ENCODE data around the gene EFL1.
"Not testable (repeated sequence)": the region's sequence is repeated elsewhere in the genome, so short reads cannot be mapped to it uniquely, and the experiment has no call there.

The EFL1 gene

DNA sequence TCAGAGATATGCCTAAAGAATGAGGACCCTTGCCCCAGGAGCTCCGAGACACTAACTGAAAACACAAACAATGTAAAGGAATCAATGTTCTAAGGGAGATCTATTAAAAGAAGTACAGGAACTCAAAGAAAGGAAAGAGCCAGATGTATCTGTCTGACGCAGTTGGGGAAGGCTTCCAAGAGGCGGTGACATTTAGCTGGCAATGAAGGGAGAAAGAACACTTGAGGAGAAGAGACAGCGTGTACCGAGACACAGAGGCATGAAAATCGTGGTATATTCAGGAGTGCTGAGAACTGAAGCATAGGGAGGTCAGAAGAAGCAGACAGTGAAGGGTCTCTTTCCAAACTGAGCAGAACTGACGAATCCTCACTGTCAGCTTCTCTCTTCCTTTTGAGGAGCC is 66.7 kb downstream of the EFL1 start:
- not testable (repeated sequence) for DNase-seq

DNA sequence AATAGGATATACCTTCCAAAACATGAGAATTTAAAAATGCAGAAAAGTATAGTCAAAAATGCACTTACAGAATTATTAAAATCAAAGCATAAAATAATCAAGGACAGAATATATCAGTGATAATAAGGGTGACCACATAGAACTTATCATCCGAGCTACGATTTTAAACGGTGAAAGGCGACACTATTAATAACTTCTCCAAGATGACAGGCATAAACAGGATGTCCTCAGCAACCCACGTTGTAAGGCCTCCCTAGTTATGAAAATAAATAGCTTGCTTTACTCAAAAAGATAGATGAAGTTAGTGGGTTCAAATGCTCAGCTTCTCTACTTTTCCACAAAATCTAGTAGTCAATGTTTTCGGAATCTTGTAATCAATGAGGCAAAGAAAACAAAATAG is 68.0 kb downstream of the EFL1 start:
- not testable (repeated sequence) for DNase-seq

DNA sequence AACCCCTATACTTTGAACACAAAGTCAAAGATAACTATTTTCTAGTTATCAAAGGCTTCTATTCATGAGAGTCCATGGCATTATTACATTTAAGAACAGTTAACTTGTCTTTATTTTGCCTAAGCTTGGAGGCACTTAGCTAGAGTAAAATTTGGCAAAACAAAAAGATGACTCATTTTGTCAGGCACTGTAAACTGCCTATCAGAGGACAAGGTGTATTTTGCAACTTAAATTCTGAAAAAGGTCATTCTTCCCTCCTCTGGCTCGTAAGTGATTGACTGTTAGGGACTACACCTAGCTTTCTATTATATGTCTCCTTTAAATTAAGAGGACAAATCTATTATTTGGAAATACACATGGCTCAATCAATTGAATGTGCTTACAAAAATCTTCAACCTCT is 69.1 kb downstream of the EFL1 start:
- DNase-seq = not testable (repeated sequence)

DNA sequence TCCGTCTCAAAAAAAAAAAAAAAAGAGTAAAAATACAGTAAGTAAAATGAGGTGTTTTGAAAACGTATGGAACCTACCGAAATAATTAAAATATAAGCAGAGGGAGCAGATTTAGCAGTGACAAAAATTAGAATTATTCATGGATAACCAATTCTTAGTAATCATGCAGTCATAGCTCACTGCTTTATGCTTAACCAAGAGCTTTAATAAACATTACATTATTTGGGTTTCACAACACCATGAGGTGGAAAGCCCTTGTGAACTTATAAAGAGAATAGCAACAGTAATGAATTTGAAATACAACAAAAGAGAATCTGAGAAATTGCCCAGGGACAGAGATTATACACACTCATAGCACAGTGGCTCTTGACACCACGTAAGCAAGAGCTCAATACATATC is 70.1 kb downstream of the EFL1 start:
- DNase-seq = not testable (repeated sequence)

DNA sequence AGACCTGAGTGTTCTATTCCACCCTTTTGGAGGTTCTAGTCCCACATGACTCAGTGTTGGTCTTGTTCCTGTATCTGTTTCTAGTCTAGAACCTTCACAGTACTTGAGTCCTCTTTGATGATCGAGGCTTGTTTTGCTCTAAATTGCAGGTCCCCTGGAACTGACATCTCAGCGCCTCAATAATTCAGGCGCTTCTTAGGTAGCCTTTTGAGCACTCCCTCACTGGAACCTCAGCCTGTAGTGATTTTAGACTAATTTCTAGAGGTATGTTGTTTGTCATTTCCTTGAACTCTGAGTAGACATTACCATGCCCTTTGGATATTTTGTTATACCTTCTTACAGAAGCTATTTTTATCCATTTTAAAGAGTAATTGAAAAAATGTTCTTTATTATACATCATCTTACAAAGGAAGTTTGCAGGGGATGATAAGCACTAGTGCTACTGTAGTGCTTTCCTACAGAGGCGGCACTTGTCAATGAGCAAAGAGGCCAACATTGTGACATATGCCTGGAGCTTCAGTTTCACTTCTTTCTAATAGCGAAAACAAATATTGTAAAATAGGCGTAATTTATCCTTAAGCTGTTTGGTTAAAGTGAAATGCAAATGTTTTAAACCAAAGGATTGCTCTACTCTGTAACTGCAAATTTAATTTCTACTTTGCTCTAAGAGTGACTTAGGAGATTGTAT is 75.7 kb downstream of the EFL1 start:
- DNase-seq = no peak

DNA sequence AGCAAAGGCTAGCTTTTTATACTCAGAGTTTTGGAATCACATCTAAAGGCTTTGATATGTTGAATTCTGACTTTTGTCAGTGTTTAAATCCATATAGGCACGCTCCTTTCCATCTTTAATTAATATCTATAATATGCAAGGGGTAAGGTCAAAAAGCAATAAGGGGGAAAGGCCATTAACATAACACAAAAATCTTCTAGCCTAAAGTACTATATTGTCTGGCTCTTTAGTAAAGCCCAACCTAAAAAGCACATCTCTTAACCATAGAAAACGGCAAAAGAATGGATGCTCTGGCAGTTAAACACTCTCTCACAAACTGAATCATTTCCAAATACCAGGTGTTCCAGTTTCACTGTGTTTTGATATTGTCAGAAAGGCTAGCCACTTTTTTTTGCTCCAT is 76.4 kb downstream of the EFL1 start:
- no peak for DNase-seq

DNA sequence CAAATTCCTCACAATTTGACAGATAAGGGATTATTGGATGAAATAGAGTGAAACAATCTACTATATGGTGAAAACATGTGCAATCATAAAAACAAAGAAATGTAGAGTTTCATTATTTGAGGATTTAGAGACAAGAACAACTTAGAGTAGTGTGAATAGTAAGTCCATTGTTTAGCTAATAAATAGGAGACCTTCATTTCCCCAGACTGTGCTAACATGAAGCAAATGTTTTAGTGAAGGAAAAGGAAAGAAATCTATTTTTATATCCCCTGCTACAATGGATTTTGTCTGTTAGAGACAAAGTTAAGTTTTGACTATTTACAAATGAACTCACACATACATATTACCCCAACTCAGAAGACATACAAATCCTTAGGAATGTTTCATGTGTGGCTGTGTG is 77.8 kb downstream of the EFL1 start:
- DNase-seq = no peak

DNA sequence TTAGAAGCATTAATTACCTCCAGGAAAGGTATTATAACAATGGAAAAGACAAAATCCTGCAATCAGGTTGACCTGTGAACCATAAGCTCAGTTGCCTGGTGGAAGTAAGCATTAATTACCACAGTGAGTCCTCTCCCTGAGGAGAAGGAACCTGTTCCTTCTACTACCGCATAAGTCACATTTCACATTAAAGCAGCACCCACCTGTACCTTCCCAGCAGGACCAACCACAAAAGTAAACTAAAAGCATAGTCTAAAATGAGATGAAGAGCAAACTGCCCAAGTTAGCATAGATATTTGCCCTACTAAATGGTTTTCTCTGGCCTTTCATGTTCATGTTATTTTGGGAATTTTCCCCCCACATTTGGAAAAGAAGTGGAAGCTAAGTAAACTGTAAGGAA is 78.2 kb downstream of the EFL1 start:
- no peak for DNase-seq

DNA sequence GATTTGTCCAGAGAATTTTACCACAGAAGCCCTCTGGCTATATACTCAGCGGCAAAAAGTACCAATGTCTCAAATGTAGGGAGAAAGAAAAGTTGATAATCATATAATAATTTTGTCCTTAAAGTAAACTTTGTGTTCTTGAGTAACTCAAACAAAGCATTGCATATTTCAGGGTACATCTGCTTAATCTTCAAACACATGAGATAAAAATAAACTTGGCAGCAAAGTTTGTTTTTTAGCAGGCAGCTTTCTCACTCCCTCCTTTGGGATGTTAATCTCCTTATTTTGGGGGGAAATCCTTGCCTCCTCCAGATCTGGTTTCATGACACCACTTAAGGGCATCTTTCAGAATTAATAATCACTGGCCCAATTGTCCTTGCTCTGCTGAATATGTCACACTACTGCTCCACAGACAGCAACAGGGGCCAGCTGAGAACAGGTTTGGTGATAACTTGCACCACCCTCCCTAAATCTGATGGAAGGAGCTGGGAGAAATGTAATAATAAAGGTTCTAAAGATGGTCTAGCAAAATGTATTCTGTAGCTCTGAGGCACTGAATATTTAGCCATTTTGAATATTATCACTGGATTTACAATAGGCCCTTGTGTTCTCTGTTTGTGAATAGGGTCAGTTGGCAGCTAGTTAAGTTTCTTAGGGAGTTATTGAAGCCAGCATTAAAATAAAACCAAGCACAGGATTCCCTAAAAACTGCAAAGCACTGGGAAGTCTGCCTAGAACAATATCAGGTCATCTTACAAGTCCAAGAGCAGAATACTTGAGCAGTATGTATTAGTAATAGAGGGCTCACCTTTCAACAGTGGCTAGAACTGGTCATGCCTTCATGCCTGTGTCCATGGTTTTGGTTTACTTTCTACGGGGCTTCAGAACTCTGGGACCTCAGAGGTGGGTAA is 79.2 kb downstream of the EFL1 start:
- DNase-seq = no peak

DNA sequence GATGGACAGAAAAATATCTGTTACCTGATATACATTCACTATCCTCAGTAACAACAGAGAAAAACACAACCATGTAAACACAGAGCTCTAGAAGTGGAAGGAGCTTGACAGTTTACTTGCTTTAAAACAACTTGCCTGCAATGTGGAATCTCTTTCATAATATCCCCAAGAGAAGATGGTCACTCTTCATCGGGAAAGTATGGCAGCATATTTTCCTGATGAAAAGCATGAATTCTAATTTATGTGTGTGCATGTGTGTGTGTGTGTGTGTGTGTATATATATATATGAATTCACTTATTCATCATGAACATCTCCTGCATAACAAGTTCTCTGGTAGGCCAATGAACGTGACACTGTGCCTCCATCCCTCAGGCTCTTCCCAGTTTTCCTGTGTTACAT is 81.2 kb downstream of the EFL1 start:
- DNase-seq = no peak

DNA sequence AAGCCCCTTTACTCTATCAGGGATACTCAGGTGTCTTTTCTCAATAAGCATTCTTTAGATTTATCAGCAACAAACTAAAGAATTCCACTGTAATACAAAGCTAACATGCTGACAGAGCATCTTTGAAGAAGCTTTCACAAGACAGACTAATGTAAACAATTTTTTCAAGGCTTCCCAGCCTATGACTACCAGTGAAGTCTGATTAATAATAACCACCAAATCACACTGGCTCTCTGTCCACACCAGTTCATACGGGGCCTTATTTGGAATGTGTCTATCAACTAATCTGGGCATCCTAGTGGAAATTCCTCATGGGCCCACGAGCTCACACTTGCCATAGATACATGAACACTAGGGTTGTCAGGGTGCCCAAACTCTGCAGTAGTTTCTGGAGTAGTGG is 84.5 kb downstream of the EFL1 start:
- DNase-seq = no peak

DNA sequence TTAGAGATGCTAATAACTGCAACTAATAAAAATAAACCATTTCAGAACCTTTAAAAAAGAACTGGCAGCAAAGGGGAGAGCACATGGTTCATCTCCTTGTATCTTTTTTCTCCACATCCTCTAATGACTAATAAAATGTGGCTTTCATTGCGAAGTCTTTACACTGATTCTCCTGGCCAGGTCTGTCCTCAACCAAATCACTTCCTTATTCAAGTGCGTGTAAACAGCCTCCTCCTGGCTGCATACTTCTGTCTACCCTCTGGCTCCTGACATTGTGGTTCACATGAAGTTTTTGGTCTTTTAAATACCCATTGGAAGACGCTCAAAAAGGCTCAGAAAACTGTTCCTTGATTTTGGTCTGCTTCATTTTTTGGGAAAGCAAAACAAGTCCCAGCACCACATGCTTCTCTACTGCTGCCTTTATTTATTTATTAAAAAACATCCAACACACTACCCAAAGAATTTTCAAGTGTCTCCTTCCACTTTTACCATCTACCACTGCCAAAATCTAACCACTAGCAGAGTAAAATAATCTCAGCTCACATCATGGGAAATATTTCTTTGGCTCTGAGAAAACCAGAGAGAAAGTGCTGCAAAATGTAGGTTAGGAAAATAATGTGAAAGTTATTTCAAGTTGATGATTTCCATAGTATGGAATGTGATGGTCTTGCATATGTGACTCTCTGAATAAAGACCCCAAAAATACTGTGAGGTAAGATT is 85.1 kb downstream of the EFL1 start:
- no peak for DNase-seq

DNA sequence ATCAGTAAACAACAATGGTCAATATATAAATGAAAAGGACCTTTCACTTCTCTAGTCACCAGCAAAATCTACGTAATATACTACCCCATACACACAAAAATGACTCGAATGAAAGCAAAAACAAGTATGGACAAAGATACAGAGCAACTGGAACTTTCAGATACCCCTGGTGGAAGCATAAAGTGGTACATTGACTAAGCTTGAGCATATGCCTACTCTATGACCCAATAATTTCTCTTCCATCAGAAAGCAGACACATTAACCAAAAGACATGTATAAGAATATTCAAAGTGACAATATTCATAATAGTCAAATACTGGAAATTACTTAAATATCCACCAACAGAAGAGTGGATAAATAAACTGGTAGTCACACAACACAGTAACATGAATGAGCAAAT is 86.0 kb downstream of the EFL1 start:
- no peak for DNase-seq

DNA sequence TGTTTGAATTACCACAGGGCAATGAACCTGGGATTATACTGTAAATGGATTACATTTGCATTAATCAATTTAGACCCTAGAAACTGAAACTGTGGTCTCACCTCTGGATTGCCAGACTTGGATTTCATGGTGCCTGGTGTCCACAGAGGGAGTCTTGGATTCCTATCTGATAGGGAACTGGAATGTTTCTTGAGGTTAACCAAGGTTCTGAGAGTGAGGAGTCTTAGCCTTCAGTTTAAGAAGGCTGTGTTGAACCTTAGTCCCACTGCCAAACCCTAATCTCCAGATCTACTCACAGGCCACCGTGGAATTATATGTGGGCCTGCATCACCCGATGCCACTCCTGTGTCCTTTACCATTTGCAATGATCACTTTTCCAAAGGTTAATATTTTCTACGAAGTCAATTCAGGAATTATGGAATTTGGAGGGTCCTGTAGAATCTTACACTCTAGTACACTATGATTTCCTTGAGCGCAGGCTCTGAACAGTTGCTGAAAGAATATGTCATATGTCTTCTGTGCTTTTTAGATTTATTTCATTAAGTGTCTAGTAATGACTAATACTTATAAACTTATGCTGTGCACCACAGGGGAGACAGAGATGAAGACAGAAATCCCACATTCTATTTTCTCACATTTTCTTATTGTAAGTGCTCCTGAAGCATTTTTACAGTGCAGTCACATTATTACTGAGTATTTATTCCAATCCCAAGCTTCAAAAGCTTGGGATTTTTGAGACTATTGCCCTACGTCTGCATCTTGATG is 87.9 kb downstream of the EFL1 start:
- DNase-seq = no peak

DNA sequence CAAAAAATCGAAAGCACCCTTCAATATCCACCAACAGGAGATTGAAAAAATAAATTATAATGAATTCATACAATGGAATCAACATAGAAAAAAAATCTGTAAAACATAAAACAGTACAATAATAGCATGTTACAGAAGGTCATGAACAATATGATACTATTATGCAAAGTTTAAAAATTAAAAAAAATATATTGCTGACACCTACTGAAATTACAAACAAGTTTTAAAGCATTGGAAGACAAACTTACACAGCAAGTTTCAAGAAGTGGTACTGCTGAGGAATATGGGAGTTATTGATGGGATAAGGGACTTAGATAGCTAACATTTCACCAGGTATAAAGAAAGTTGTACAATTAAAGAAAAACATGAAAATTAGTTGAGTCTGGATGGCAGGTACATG is 89.4 kb downstream of the EFL1 start:
- DNase-seq = no peak

DNA sequence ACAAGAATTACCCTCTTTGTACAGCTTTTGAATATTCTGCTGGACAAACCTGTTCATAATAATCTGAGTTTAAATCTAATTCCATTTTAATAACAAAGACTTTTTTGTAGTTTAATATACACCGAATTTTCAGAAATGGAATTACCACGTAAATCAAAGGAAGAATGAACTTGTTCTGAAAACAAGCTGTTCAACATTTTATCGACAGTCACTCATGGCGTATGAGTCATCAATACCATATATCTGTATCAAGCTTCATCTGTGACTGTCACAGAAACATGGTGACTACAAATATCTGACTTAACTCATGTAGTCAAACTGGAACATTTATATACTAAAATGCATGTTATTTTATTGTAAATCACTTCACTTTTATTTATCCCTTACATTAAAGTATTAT is 90.0 kb downstream of the EFL1 start:
- DNase-seq = no peak

DNA sequence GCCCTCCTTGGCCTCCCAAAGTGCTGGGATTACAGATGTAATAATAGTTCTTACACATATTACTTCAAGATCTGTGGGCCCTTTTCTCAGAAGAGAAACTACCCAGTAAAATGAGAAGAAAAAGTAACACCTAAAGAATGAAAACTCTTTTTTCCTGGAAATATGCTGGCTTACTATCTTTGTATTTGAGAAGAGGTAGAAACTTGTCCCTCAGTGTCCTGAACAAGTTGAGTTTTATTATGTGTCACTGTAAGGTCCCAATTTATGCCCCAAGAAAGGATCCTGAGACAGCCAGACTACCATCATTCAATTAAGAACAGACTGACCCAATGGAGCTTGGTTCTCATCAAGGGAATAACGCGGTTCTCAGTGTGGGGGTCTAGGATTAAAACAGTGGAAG is 93.8 kb downstream of the EFL1 start:
- DNase-seq = no peak

DNA sequence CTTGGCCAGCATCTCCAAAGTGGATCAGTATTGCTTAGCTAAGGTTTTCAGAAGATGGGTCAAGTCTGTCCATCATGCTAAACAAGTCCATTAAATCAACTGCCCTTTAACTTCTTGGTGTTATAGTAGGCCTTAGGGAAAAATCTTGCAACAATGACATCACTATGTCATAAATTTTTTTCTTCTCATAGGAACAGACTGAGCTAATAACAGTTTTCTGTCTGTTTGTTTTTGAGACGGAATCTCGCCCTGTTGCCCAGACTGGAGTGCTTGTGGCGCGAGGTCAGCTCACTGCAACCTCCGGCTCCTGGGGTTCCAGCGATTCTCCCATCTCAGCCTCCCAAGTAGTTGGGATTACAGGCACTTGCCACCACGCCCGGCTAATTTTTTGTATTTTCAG is 94.2 kb downstream of the EFL1 start:
- no peak for DNase-seq

DNA sequence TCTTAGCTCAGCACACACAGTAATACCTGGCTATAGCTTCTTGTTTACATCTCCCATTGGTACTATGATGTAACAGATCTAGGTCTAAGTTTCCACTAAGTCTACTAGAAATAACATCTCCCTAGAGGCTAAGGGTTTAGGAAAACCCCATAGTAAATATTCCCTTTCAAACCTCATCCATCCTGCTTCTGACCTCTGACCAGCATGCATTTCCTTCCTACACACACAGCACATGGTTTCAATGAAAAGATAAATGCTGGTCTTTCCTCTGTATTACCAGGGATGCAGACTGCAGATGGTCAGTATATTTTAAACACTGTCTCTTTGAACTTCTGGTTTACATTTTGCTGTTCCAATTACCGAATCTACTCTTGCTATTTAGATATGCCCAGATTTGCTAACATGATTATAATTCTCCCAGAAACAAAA is 96.6 kb downstream of the EFL1 start:
- DNase-seq = no peak

DNA sequence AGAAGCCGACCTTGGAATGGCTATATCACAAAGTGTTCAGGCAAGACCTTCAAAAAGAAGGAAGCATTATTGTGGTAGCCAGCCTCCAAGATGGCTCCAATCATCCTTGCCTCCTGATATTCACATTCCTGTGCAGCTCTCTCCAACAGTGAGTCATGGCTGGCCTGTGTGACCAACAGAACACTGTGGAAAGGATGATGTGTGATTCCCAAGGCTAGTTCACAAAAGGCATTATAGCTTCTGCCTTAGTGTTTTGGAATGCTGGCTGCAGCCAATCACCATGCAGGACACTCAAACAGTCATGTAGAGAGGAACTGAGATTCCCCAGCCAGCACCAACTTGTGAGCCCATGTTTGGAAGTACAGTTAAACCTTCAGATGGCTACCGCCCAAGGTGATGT is 102.6 kb downstream of the EFL1 start:
- no peak for DNase-seq

DNA sequence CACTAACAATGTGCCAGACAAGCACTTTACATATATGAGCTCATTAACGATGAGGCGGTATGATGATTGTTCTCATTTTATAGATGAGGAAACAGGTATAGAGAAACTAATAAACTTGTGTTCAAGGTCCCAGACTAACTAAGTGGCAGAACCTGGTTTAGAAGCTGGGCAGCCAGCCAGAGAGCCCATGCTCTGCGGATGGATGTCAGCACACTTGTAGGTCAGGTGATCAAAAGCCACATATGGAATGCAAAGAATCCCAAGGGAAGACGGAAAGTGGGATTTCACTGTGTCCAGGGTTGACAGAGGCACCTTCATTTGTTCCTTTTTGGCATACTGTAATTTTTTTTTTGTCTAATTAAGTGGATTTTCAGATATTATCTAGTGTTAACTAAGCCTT is 103.7 kb downstream of the EFL1 start:
- no peak for DNase-seq

DNA sequence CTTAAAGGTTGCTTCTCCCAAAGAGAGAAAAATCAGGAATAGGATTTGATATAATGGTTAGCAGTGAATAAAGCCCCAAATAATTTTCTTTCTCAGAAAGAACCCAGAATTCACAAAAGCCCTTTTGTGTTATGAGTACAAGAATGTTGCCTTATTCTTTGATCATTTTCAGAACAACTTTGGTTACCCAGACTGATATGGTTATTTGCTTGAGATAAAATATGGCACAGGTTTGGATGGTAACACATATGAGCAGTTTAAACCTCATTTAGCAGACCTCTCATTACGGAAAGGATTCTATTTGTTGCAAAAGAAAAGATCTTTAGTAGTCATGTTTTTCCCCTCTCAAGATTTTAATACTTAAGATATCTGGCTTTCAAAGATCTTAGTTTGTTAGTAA is 111.9 kb downstream of the EFL1 start:
- no peak for DNase-seq

DNA sequence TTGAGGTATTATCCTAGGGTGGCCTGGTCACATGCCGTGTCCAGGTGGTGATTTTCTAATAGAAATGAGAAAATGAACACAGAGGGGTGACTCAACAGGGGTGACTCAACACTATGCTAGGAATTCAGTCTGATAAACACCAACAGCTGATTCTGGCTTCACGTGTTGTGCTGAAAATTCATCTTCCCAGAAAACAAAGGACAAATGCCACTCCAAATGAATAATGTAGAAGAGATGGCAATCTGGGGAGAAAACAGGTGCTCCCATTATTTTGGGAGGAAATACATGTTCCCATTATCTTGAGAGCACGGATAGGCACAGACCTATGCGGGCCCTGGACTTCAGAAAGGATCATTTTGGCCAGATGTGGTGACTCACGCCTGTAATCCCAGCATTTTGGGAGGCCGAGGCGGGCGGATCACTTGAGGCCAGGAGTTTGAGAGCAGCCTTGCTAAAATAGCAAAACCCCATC is 115.5 kb downstream of the EFL1 start:
- no peak for DNase-seq

Data from activated effector memory CD4-positive, alpha-beta T cell treated with anti-CD3 and anti-CD28 coated beads, Interleukin-2, amount 50 U/mL, for 16 hours (primary cell).